ENCODE results near the gene COPG2.

- TF ChIP-seq TCF12 (IDR thresholded peaks at IDR 0.05; ENCODE audit: low read depth) (no peak), MAX (IDR thresholded peaks at IDR 0.05) (no peak), TAF1 (IDR thresholded peaks at IDR 0.05; ENCODE audit: low read depth) (no peak), RAD21 (IDR thresholded peaks at IDR 0.05; ENCODE audit: low read depth) (no peak), USF1 (IDR thresholded peaks at IDR 0.05) (no peak)
Measured at GRCh38 chr7:130642383-130642782, 26.2 kb downstream of the COPG2 start.

Measured in Ishikawa (cell line).